ENCODE results near the gene SEMA3C. TPM values are rescaled to one million over a fixed set of nuclear protein-coding genes. Genes with fewer than 3 reads are reported as not detected.

The SEMA3C gene
- total and polyA plus RNA-seq, 2 experiments from 2014 or later: 15.5 to 53.5 TPM

DNA sequence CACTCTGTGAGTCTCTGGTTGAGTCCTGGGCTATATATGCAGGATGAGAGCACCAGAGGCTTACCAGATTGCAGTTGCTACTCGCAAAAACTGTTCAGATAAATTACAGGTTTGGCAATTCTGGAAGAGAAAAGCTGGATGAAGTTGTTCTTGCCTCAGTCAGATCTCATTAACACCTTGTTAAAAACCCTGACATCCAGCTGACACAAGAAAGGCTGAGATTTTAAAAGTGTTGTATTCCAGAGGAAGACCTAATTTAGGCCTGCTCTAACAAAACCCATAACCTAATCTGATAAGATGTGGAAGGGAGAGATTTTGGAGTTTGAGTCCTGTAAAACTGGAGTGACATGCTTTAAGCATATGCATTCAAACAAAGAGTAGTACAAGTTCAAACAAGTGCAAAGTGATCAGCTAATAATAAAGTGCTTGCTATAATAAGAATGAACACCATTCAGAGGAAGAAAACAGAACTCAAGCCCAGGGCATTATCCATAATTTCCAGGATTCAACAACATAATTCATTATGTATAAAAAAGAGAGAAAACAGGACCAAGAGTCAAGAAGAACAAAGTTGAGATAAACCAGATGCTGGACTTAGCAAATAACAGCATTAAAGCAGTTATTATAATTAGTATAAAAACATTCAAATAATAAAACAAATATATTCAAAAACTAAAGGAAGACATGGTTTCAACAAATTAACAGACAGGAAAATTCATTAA lies 144.9 kb downstream of the SEMA3C start:
- no peaks in the 10 kb centered on the region for H3K36me3 ChIP-seq
- peak overlapping the region; percentile 53 for H3K27ac ChIP-seq
- H3K27me3 ChIP-seq: no peaks in the 10 kb centered on the region
- TF ChIP-seq, protein P1, sequence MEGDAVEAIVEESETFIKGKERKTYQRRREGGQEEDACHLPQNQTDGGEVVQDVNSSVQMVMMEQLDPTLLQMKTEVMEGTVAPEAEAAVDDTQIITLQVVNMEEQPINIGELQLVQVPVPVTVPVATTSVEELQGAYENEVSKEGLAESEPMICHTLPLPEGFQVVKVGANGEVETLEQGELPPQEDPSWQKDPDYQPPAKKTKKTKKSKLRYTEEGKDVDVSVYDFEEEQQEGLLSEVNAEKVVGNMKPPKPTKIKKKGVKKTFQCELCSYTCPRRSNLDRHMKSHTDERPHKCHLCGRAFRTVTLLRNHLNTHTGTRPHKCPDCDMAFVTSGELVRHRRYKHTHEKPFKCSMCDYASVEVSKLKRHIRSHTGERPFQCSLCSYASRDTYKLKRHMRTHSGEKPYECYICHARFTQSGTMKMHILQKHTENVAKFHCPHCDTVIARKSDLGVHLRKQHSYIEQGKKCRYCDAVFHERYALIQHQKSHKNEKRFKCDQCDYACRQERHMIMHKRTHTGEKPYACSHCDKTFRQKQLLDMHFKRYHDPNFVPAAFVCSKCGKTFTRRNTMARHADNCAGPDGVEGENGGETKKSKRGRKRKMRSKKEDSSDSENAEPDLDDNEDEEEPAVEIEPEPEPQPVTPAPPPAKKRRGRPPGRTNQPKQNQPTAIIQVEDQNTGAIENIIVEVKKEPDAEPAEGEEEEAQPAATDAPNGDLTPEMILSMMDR (IDR thresholded peaks at IDR 0.05; ENCODE audit: low read depth, low read length): no peak
- H3K9me3 ChIP-seq (ENCODE audit: low read depth): no peaks in the 10 kb centered on the region
- no peak overlapping the region for H3K4me3 ChIP-seq
- DNase-seq (ENCODE audit: low read depth in 1 of 2, low spot score in 1 of 2): no peak
- H3K4me1 ChIP-seq (ENCODE audit: low read depth): peaks cover 47% of the 10 kb centered on the region

DNA sequence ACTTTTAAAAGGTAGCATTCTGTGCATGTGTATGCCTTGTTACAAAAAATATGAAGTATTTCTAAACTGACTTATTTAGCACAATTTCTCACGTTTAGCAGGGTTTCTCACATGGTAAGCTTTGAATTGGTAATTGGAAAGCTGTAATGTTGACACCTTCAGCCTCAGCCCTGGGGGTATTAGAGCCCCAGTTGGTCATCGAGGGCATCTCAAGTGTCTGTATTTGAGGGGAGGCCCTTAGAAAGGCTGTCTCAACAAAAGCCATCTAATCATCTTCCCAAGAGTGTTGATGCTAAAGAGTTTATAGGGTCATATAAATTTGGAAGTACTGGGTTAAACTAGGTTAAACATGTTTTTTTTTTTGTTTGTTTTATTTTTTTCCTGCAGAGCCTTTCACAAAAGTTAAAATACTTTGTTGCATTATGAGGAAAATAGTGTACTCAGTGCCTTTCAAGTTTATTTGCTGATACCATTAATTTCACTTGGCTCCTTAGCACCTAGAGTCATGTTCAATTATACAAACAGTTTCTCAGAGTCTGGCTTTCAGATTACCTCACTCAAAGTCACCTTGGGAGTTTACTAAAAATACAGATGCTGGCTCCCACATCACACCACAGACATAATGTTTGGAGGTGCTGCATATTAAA lies 146.4 kb downstream of the SEMA3C start:
- no peaks in the 10 kb centered on the region for H3K27me3 ChIP-seq
- H3K9me3 ChIP-seq (ENCODE audit: low read depth): no peaks in the 10 kb centered on the region
- TF ChIP-seq, protein P1 (IDR thresholded peaks at IDR 0.05; ENCODE audit: low read depth, low read length): no peak
- H3K4me1 ChIP-seq (ENCODE audit: low read depth): peaks cover 47% of the 10 kb centered on the region
- DNase-seq (ENCODE audit: low read depth in 1 of 2, low spot score in 1 of 2): peak in 1 of 2 donors; percentile 35
- H3K36me3 ChIP-seq: no peaks in the 10 kb centered on the region
- no peak overlapping the region for H3K4me3 ChIP-seq
- no peak overlapping the region for H3K27ac ChIP-seq

- H3K4me1 ChIP-seq (ENCODE audit: low read depth): peaks cover 46% of the 10 kb centered on the region
- H3K36me3 ChIP-seq: no peaks in the 10 kb centered on the region
- H3K9me3 ChIP-seq (ENCODE audit: low read depth): no peaks in the 10 kb centered on the region
- DNase-seq (ENCODE audit: low read depth in 1 of 2, low spot score in 1 of 2): no peak
- no peak overlapping the region for H3K27ac ChIP-seq
- no peak overlapping the region for H3K4me3 ChIP-seq
- H3K27me3 ChIP-seq: no peaks in the 10 kb centered on the region
- TF ChIP-seq, protein P1 (IDR thresholded peaks at IDR 0.05; ENCODE audit: low read depth, low read length): no peak
Measured at GRCh38 chr7:80771523-80771922, 147.3 kb downstream of the SEMA3C start.

GRCh38 chr7:80770675-80771081 lies 148.2 kb downstream of the SEMA3C start:
- H3K4me3 ChIP-seq: no peak overlapping the region
- H3K9me3 ChIP-seq (ENCODE audit: low read depth): no peaks in the 10 kb centered on the region
- H3K4me1 ChIP-seq (ENCODE audit: low read depth): peaks cover 38% of the 10 kb centered on the region
- H3K36me3 ChIP-seq: no peaks in the 10 kb centered on the region
- TF ChIP-seq, protein P1 (IDR thresholded peaks at IDR 0.05; ENCODE audit: low read depth, low read length): no peak
- H3K27ac ChIP-seq: no peak overlapping the region
- no peak for DNase-seq (ENCODE audit: low read depth in 1 of 2, low spot score in 1 of 2)
- H3K27me3 ChIP-seq: no peaks in the 10 kb centered on the region

GRCh38 chr7:80770061-80770460 lies 148.8 kb downstream of the SEMA3C start:
- Histone ChIP-seq H3K27ac (no peak overlapping the region), H3K4me3 (no peak overlapping the region), H3K27me3 (no peaks in the 10 kb centered on the region), H3K9me3 (ENCODE audit: low read depth) (no peaks in the 10 kb centered on the region), H3K4me1 (ENCODE audit: low read depth) (peaks cover 31% of the 10 kb centered on the region), H3K36me3 (no peaks in the 10 kb centered on the region)
- TF ChIP-seq, protein P1 (IDR thresholded peaks at IDR 0.05; ENCODE audit: low read depth, low read length): no peak
- no peak for DNase-seq (ENCODE audit: low read depth in 1 of 2, low spot score in 1 of 2)
